Subcutaneous abdominal adipose tissue (tissue), 5 donors: Measurements from ENCODE around the gene NEUROD4.

ENCODE experiments used
- H3K27ac ChIP-seq: one replicate; pipeline ENCODE4 v1.7.0; 2013; ENCODE audit warnings: low read depth, mild to moderate bottlenecking, inconsistent platforms, low read length, moderate library complexity
- H3K27me3 ChIP-seq, 5 donors: one replicate each; pipeline ENCODE4 v1.7.0; 2013; ENCODE audit warnings: low read length in 5 of 5, inconsistent platforms in 1 of 5; ENCODE audit not compliant: control insufficient read depth in 5 of 5, insufficient read depth in 4 of 5
- H3K36me3 ChIP-seq, 5 donors: one replicate each; pipeline ENCODE4 v1.7.0; 2013; ENCODE audit warnings: low read length in 5 of 5; ENCODE audit not compliant: control insufficient read depth in 5 of 5, insufficient read depth in 5 of 5
- H3K4me1 ChIP-seq, 5 donors: one replicate each; pipeline ENCODE4 v1.7.0; 2013; ENCODE audit warnings: low read length in 5 of 5, mild to moderate bottlenecking in 3 of 5, moderate library complexity in 1 of 5; ENCODE audit not compliant: control insufficient read depth in 5 of 5, insufficient read depth in 5 of 5
- H3K4me3 ChIP-seq, 5 donors: one replicate each; pipeline ENCODE4 v1.7.0; 2013; ENCODE audit warnings: low read length in 5 of 5, low read depth in 1 of 5
- H3K9ac ChIP-seq, 5 donors: one replicate each; pipeline ENCODE4 v1.7.0; 2013; ENCODE audit warnings: low read length in 5 of 5, mild to moderate bottlenecking in 4 of 5, moderate library complexity in 3 of 5
- H3K9me3 ChIP-seq, 5 donors: one replicate each; pipeline ENCODE4 v1.7.0; 2013; ENCODE audit warnings: low read length in 5 of 5; ENCODE audit not compliant: control insufficient read depth in 5 of 5
- donor health status: healthy.
- donor health status: healthy.
- donor health status: healthy.
- donor health status: healthy.
- donor health status: healthy.

The NEUROD4 gene

DNA sequence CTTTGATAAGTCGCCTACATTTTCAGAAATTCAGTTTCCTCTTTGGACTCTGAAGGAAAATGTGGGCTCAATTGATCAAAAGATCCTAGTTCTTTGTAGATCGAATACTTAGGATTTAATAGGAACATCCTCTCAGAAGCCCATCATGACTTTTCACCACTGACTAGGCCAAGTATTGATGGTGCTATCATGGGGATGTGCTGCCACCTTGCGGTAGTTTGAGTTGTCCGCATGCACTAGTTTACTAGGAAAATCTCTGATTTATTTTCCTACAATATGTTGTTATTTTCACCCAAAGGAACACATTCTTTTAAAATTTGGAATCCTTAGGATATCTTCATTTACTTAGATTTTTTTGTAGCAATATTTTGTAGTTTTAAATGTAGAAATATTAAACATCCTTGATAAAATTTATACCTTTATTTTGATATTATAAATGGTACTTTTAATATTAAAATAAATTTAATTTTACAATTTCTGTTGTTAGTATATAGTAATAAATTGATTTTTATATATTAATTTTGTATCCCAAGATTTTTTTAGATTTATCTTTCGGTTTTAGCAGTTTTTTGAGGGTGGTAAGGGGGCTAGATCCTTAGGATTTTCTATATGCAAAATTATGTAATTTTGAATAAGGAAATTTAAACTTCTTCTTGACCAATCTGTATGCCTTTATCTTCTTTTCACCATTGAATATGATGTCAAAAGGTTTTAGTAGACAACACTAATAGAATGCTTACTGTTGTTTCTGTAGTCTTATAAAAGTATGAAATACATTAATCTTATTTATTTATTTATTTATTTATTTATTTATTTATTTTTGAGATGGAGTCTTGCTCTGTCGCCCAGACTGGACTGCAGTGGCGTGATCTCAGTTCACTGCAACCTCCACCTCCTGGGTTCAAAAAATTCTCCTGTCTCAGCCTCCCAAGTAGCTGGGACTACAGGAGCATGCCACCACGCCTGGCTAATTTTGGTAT is 53.6 kb downstream of the NEUROD4 start:
- H3K27ac ChIP-seq, result no peak overlapping the region
- no peaks in the 10 kb centered on the region for H3K9me3 ChIP-seq
- no peaks in the 10 kb centered on the region for H3K36me3 ChIP-seq
- H3K4me1 ChIP-seq, result no peaks in the 10 kb centered on the region
- H3K9ac ChIP-seq, result no peak overlapping the region
- no peaks in the 10 kb centered on the region for H3K27me3 ChIP-seq
- no peak overlapping the region for H3K4me3 ChIP-seq

DNA sequence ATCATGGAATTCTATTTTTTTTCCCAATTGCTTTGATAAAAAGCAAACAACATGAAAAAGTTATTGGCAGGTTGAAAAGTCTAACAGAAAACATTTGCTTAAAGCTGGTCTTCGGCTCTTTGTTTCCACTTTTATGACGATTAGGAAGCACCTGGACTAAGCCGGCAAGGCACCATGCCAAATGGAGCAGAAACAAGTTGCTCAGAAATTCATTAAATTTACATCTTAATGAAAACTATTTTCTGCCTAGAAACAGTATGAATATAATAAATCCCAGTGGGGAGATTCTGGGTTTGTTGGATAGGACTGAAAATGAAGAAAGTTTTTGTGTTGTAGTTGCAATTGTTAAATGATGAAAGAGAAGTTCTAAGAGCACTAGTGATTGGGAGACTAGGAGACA is 55.0 kb downstream of the NEUROD4 start:
- Histone ChIP-seq H3K9me3 (no peaks in the 10 kb centered on the region), H3K4me1 (no peaks in the 10 kb centered on the region)

More for the DNA sequence above, 55.0 kb downstream of the NEUROD4 start:
- H3K4me3 ChIP-seq, result no peak overlapping the region
- H3K9ac ChIP-seq, result no peak overlapping the region
- H3K27ac ChIP-seq, result no peak overlapping the region
- H3K36me3 ChIP-seq, result no peaks in the 10 kb centered on the region
- H3K27me3 ChIP-seq, result no peaks in the 10 kb centered on the region
